HTR-8/SVneo (cell line): Measurements from ENCODE around the gene CCDC89.

ENCODE experiments used
- DNase-seq: peaks from one replicate; pipeline ENCODE4 v3.0.0; 2011; ENCODE audit warnings: low spot score, mixed read lengths; ENCODE audit not compliant: insufficient read length
- FAIRE-seq: peaks from 2 replicates; lab custom pipeline; 2011; peaks lifted over from hg19 to GRCh38; lab: Jason Lieb, UNC

Gene CCDC89

DNA sequence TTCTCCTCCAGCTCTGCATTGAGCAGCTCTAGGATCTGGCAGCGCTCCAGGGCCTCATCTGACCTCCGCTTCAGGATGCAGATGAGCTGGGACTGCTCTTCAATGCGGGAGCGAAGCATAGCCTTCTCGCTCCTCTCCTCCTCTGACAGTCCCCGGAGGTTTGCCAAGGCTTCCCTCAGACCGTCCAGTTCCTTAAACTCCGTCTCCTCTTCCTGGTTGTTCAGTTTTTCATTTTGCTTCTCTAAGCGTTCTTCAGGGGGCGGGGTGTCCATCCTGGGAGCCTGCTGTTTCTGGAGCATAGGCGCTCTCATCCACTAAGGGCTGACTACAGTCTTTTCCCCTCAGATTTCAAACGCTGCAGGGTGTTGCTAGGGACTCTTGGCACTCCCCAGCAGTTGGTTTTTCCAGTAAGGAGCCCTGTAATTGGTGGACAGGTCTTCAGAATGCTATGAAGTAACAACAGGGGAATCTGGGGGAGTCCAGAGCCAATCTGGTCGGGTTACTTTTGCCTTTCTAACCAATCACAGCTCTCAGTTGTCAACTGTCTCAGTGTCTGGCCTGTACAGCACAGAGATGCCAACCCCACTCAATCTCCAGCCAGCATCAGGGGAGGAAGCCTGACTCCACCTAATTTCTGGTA is at the start of gene CCDC89:
Gene CCDC89, minus strand, starts transcription at position 376 of the 640 bp plus-strand sequence. Its CDS starts 65 bp downstream, at position 311.
- FAIRE-seq, result peak; percentile 92
- peak; percentile 85 for DNase-seq

DNA sequence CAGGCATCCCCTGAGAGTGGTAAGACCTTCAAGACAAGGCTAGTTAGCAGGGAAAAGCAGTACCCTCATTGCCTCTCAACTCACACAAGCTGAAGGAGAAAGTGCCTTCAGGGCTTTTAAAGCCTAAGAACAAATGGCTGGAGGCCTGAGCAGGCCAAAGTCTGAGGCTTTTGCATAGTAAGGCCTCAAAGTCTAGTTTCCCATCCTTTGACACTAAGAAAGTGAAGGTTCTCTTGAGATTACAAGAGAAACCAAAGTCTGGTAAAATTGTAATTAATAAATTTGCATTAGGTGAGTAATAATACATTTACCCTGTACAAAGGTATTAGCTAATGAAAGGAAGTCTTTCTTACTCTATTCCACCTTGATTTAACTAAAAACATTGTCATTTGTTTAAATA is 47.0 kb upstream of the CCDC89 start:
- no peak for FAIRE-seq
- DNase-seq, result no peak

DNA sequence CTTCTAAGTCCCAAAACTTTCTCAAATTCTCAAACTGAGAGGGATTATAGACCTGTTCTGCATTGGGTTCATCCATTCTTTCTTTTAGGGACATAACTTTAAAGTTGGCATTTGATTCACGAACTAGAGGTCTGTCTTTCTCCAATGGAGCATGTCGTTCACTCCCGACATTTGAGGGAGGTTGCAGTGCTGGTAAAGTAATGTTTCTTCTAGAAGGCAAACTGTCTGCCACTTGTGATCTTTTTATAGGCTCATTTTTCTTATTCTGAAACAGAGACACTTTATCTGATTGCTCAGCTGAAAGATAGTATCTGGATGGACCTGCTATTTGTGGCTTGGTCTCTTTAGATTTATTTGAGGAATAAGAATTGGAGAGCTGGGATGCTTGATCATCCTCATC is 40.4 kb upstream of the CCDC89 start:
- FAIRE-seq, result no peak
- DNase-seq, result no peak

DNA sequence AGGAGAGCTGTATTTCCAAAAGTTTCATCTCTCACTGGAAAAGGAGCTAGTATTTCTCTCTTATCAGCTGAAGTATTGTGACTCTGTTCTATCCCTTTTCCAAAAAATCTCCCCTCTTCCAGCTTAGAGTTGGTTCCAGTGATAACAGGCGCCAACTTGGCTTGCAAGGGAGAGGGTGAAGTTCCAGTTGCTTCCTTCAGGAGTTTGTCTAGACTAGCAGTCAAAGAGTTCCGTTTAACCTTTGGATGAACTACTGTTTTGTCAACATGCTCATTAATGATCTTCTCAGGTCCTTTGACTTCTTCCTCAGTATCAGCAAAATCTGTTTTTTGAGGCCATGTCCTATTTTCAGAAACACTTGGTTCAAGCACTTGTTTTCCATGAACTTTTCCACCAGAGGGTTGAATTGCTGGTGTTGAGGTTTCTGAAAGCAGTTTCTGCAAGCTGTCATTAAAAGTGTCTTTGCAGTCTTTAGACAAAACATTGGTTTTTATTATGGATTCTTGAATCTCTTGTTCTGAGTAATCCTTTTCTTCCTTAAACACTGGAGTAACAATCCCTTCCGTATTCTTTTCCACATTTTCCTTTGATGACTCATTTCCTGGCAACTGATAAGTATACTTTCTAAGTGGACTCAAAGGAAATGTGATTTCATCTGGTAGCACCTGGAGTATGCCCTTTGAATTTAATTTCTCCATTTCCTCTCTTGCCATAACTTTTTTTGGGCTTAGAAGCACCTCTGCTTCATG is 39.7 kb upstream of the CCDC89 start:
- DNase-seq, result peak; percentile 66
- peak; percentile 88 for FAIRE-seq

DNA sequence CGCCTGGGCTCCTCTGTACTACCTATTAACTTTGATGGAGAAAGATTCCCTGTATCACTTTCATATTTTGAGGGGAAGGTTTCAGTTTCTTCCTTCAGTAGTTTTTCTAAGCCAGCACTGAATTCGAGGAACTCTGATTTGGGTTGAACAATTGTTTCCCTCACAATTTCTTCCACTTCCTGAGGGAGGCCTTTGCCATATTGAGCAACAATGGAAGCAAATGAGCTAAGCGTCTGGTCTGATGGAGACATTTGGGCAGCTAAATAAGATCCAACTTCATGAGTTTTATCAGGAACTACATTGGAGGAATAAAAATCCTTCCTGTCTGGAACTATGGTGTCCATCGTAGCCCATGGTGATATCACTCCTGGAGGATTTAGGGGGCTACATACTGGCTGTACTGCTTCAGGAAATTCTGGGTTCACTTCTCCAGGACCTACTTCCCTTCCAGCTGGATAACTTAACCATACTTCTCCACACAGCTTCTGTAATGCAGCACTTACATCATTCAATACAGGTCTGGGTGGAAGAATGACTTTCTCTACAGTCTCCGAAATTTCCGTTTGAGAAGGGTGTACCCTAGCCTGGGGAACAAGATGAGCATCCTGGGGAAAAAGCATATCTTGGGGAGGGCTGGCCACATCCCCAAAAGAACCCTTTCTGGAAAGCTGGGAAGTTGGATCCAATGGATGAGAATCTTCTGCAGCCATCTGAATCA is 38.9 kb upstream of the CCDC89 start:
- FAIRE-seq (no peak), DNase-seq (no peak)

DNA sequence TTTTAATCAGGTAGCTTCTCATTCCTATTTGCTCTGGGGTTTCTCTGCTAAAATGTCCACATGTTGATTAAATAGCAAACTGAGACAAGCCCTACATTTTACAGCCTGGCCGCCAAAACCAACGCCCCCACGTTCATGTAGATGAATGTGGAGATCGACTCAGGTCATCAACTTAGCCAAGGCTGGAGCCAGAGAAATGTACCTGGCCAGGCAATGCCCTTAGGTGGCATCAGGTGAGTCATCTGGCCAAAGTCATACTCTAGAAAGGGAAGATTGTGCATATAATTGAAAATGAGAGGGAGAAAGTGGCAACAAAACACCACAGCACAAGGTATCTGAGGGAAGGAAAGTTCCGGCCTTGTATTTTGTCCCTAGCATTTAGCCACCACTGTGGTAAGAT is 37.1 kb upstream of the CCDC89 start:
- DNase-seq (no peak), FAIRE-seq (no peak)

DNA sequence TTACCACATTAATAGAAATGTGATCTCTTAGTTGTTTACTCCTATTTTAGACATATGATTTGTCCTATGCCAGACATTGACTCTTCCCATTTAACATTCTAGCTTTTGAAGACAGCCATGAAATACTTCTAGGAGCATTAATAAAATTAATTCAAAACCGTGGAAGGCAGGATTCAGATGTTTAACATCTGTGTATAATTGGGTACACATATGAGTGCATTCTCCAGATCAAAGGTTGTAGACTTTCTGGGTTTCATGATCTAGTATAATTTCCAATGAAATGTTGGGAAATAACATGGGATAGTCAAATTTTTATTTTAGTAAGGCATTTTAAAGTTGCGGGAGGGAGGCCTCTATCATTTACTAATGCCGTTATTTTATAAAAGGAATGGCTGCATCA is 35.2 kb upstream of the CCDC89 start:
- no peak for DNase-seq
- FAIRE-seq, result no peak

DNA sequence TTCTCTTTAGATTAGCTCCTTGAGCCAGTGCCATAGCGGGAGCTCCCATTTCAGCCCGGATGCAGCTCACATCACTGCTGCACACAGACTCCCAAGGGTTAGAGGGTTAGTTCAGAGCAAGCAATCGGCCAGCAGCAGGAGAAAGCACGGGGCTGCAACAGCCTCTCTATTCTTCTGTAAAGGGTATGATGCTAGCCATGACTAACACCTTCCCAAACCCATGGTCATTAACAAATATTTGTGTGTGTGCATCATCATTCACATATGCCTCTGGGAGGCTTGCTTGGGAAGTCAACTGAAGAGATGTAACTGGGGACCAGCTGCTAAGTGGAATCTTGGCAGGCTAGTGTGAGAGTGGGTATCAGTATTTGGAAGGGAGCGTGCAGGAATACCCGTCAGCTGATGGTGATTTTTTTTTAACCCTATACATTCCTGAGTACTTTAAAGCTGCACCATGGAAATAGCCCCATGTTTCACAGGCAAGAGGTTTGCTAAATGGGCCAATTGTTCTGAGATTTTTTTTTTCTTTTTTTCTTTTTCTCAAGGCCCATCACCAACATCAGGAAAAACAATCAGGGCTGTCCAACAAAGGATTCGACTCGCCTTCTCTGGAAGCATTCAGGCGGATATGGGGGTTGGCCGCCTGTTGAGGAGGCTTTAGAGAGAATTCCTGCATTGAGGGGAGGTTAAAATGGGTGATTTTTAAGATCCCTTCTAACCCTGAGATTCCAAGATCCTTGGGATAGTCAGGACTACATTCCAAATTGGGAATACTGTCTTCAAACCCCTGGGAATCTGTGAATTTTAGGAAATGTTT is 33.2 kb upstream of the CCDC89 start:
- FAIRE-seq (peak; percentile 92), DNase-seq (peak; percentile 88)

DNA sequence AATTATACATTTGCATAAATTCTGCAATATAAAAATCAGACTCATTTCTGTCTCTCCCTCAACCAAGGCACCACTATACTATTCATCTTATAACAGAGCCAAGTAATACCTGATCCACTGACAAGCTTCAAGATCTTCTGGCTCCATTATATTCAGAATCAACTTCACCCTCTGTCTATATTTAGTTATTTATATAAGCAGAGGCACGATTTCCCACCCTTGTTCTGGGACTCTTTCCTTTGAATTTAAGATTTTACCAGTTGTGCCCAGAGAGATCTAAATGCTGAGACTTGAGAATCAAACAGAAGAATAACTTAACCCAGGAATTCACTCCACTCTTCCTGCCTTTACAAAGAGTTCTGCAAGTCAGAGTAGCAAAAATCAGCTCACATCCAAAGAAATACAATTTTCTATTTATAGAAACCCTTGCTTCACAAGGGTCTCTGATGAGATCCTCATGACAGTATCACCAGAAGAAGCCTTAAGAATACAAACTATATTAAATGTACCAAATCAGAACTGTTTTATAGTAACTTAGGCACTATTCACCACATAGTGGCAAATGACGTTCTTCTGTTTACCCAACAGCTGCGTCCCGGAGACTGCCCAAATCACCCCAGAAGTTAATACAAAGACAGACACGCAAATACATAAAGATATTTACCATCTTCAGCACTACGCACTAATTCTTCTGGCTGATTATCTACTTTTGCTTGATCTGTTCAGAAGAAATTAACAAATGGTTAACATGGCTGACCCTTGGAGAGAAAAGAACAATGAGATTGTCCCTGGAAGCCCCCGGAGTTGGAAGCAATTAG is 32.3 kb upstream of the CCDC89 start:
- DNase-seq (no peak), FAIRE-seq (no peak)

DNA sequence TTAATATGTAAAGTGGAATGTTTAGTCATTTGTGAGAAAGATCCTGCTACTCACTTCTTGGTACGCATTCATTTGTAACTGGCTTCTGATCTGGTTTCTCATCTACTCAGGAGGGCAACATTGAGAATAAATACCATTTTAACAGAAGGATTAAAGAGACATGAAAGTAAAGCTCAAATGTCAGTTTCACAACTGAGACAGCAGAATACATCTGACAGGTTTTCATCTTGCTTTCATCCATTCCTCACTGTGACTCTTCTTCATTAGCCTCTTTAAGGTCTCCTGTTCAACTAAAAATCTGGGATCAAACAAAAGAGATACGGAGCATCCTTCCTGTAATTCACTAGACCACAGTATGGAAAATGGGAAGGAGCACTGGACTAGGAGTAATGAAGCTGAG is 31.4 kb upstream of the CCDC89 start:
- FAIRE-seq, result no peak
- no peak for DNase-seq

DNA sequence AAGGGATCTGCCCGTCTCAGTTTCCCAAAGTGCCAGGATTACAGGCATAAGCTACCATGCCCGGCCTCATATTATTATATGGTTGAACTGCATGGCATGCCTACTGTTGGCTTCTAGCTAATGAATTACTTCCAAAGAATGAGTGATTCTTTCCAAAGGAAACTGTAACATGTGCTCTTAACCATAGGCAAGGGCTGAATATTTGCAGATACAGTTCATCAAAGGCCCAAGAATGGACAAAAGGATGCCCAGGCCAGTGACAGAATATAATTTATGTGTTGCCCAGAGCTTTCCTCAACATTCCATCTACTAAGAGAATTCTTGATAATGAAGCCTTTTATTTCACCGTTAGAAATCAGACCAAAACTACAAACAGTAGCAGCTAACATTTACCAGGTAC is 27.0 kb upstream of the CCDC89 start:
- no peak for DNase-seq
- FAIRE-seq, result no peak

DNA sequence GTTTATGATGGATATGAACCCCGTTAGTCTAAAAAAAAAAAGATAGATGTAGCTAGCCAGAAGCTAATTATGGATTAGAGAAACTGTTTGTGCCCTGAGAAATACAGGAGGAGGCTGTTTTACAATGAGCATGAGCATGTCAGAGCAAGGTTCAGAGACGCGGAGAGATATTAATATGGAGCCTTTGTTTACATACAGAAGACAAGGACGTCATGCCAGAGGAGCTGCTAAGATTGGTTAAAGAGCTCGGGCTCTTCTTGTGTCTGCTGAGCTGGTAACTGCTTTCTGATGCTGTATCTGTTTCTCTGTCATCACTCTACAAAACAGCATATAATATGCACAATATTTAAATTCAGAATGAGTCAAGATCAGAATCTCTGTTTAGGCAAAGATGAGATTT is 24.9 kb upstream of the CCDC89 start:
- no peak for FAIRE-seq
- no peak for DNase-seq

DNA sequence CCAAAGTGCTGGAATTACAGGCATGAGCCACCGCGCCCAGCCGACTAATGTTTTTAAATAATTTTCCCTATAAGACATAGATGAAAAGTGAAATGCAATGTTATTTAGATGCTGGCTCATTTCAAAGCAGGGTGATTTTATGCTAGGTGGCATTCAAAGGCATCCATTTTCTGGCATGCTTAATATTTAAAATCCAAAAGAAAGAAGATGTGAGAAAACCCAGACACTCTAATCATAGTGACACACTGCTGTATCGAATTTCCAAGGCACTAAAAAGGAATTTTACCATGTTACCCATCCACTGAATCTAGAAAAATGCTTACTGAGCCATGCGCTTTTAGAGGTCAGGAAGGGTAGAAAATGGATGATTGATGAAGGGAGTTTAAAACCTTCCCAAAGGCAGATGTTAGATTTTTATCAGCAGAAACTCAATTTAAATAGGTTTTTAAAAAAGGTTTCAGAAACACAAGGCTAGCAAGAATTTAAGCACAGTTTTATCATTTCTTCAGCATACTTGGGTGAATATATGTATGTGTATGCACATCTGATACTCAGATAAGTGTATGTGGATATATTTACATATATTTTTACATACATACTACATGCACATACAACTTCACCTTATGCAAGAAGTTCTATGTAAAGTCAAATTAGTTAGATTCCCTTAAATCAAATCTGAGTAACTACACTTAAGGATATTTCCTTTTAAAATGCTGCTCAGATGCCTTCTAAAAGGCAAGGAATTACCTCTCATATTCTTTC is 24.1 kb upstream of the CCDC89 start:
- FAIRE-seq (no peak), DNase-seq (no peak)

DNA sequence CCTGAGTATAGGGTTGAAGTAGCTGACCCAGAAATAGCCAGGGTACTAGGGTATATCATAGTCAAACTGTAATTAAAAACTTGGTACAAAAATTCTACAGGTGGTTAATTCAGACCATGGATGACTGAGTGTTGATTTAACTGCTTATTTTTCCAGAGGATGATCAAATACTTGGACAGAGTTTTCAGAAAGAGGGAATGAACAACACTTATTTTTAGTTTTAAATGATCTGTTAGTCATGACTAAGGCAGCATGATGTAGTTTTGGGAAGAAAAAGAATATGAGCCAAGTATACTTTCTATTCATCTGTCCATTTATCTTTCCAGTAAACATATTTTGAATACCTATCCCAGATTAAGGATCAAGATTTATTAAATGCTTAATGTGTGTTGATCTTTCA is 19.8 kb upstream of the CCDC89 start:
- FAIRE-seq, result no peak
- DNase-seq, result no peak

DNA sequence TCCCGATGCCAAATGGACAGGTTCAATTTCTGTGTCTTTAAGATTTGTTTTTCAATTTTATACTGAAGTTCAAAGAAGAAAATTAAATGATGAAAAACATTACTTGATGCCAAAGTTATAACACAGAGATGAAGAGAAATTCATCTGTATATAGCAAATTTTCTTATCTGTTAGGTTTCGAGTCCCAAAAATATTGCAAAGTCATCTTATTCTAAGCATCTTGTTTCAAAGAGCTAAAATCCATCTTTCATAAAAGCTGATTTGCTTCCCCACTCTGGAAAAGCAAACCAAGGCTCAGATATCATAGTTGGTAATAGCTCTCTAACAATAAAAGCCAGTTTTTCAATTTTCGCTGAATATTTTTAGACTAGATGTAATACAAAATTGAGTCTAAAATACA is 19.0 kb upstream of the CCDC89 start:
- no peak for DNase-seq
- FAIRE-seq, result no peak

DNA sequence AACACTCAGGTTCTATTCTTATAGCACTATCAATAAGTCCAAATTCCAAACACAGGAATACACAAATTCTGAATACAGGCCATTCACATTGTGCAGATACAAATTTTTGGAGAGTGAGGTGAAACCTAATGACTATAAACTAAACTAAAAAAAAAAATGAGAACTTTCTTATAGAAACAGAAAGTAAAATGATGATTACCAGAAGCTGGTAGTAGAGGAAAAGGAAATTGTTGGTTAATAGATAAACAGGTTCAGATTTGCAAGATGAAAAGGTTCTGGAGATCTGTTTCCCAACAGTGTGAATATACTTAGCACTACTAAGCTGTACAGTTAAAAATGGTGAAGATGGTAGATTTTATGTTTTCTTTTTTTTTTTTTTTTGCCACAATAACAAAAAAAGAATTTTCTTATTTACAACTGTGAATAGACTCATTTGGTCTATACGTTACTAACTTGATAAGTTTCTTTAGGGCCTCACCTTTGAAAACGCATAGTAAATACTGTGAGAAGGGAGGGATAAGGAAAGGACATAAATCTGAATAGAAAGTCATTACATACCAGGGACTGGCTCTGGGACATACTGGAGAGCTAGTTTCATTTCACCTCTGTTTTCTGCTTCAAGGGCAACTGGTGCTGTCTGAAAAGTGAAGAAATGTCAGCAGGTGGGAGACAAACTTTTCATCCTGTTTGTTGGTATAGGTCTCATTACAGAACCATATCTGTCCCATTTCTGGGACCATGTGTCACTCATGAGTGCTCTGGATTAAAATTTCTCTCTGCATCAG is 14.2 kb upstream of the CCDC89 start:
- no peak for DNase-seq
- FAIRE-seq, result no peak

DNA sequence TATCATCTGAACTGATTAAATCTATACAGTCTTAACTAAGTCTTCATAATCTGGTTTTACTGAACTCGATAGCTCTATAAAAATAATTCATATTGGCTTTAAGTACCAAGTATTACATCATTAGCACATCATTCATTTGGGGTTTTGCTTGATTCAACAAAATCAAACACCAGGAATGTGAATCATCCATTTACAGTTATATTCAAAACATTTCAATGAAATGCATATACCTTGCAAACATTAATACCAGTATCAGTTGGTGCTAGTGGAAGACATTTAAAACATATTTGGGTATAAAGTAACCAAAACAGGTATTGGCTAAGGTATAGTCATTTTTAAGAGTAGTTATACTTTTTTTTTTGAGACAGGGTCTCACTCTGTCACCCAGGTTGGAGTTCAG is 12.2 kb upstream of the CCDC89 start:
- DNase-seq (no peak), FAIRE-seq (no peak)

DNA sequence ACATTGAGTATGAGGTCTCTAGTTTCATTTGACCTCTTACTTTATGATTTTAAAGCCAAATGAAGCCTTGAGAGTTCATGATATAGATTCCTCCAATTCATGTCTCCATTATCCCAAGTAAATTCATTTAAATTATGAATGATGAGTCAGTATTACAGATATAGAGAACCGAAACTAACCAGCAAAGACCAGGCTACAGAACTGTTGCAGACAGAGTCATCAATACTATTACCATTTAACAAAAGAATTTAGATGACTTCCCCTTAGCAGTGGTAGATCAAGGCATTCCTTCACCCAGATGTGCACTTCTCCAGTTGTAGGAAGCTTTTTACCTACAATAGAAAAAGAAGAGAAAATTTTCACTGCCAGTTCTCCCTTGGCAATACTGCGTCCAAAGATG is 11.8 kb upstream of the CCDC89 start:
- no peak for FAIRE-seq
- DNase-seq, result no peak
